H9 (cell line): ENCODE data around the gene FAM193B. TPM values are rescaled to one million over a fixed set of nuclear protein-coding genes. Genes with fewer than 3 reads are reported as not detected.
A peak's percentile ranks its signal among the peaks of the same experiment; 100 is the strongest.

ENCODE experiments used
- DNase-seq: peaks from one replicate; pipeline ENCODE4 v3.0.0-alpha.2; 2017
- H2AFZ ChIP-seq: one replicate; pipeline ENCODE4 v1.6.1; 2013; ENCODE audit warnings: mild to moderate bottlenecking, low read length, control low read depth, moderate library complexity
- H2AK5ac ChIP-seq: 2 replicates; pipeline ENCODE4 v1.6.1; 2013; ENCODE audit warnings: low read length, control low read depth, mixed read lengths; ENCODE audit not compliant: insufficient read length
- H2BK120ac ChIP-seq: one replicate; pipeline ENCODE4 v1.6.1; 2013; ENCODE audit warnings: low read depth, mild to moderate bottlenecking, low read length, control low read depth, inconsistent platforms; ENCODE audit not compliant: poor library complexity, severe bottlenecking
- H2BK12ac ChIP-seq: 2 replicates; pipeline ENCODE4 v1.6.1; 2013; ENCODE audit warnings: low read length, control low read depth, mixed read lengths, low read depth; ENCODE audit not compliant: insufficient read length
- H2BK15ac ChIP-seq: 2 replicates; pipeline ENCODE4 v1.6.1; 2013; ENCODE audit warnings: low read depth, low read length, control low read depth
- H2BK20ac ChIP-seq: one replicate; pipeline ENCODE4 v1.6.1; 2013; ENCODE audit warnings: low read depth, mild to moderate bottlenecking, low read length, control low read depth, inconsistent platforms; ENCODE audit not compliant: poor library complexity, severe bottlenecking
- H2BK5ac ChIP-seq: 2 replicates; pipeline ENCODE4 v1.6.1; 2013; ENCODE audit warnings: low read length, control low read depth, mixed read lengths; ENCODE audit not compliant: insufficient read length
- H3K14ac ChIP-seq: 2 replicates; pipeline ENCODE4 v1.6.1; 2013; ENCODE audit warnings: low read length, control low read depth; ENCODE audit not compliant: insufficient read depth
- H3K18ac ChIP-seq: 2 replicates; pipeline ENCODE4 v1.6.1; 2013; ENCODE audit warnings: low read depth, mild to moderate bottlenecking, mixed read lengths, low read length, control low read depth; ENCODE audit not compliant: insufficient read length
- H3K23ac ChIP-seq: 2 replicates; pipeline ENCODE4 v1.6.1; 2013; ENCODE audit warnings: low read length, control low read depth, mixed read lengths, low read depth; ENCODE audit not compliant: insufficient read length
- H3K23me2 ChIP-seq: 2 replicates; pipeline ENCODE4 v1.6.1; 2013; ENCODE audit warnings: low read depth, mild to moderate bottlenecking, mixed read lengths, low read length, control low read depth; ENCODE audit not compliant: insufficient read length, poor library complexity, severe bottlenecking
- H3K27ac ChIP-seq: 2 replicates; pipeline ENCODE4 v1.5.1; 2013; ENCODE audit warnings: low read length, control low read depth, mixed read lengths, low read depth; ENCODE audit not compliant: insufficient read length
- H3K27me3 ChIP-seq: 2 replicates; pipeline ENCODE4 v1.6.1; 2013; ENCODE audit warnings: low read length, control low read depth, inconsistent platforms; ENCODE audit not compliant: insufficient read depth
- H3K4ac ChIP-seq: 2 replicates; pipeline ENCODE4 v1.6.1; 2013; ENCODE audit warnings: low read depth, mild to moderate bottlenecking, control low read depth, inconsistent platforms, low read length, moderate library complexity
- H3K4me1 ChIP-seq: 2 replicates; pipeline ENCODE4 v1.6.1; 2013; ENCODE audit warnings: low read length, control low read depth, inconsistent platforms; ENCODE audit not compliant: insufficient read depth
- H3K4me2 ChIP-seq: 2 replicates; pipeline ENCODE4 v1.6.1; 2013; ENCODE audit warnings: low read length, control low read depth, mixed read lengths; ENCODE audit not compliant: insufficient read length, insufficient read depth
- H3K56ac ChIP-seq: 2 replicates; pipeline ENCODE4 v1.6.1; 2013; ENCODE audit warnings: low read depth, mild to moderate bottlenecking, mixed read lengths, low read length, control low read depth; ENCODE audit not compliant: insufficient read length
- H3K79me1 ChIP-seq: 2 replicates; pipeline ENCODE4 v1.6.1; 2013; ENCODE audit warnings: low read depth, mild to moderate bottlenecking, moderate library complexity, low read length, control low read depth, inconsistent platforms; ENCODE audit not compliant: insufficient read depth, poor library complexity, severe bottlenecking
- H3K79me2 ChIP-seq: 2 replicates; pipeline ENCODE4 v1.6.1; 2013; ENCODE audit warnings: low read length, control low read depth, inconsistent platforms; ENCODE audit not compliant: insufficient read depth
- H3K9ac ChIP-seq: 2 replicates; pipeline ENCODE4 v1.6.1; 2013; ENCODE audit warnings: low read length, control low read depth, mixed read lengths; ENCODE audit not compliant: insufficient read length; ENCODE audit errors: extremely low read depth
- H3K9me3 ChIP-seq: one replicate; pipeline ENCODE4 v1.6.1; 2013; ENCODE audit warnings: low read depth, low read length, inconsistent platforms; ENCODE audit not compliant: control insufficient read depth
- H3T11ph ChIP-seq: one replicate; pipeline ENCODE4 v1.6.1; 2013; ENCODE audit warnings: mild to moderate bottlenecking, low read length, control low read depth, inconsistent platforms
- H4K20me1 ChIP-seq: one replicate; pipeline ENCODE4 v1.6.1; 2013; ENCODE audit not compliant: control insufficient read depth, insufficient read length, insufficient read depth
- H4K5ac ChIP-seq: 2 replicates; pipeline ENCODE4 v1.6.1; 2013; ENCODE audit warnings: low read depth, mild to moderate bottlenecking, mixed read lengths, low read length, control low read depth; ENCODE audit not compliant: insufficient read length
- H4K8ac ChIP-seq: replicated peaks from 2 replicates; pipeline ENCODE4 v1.6.1; 2013; ENCODE audit warnings: low read length, control low read depth, mixed read lengths, low read depth; ENCODE audit not compliant: insufficient read length
- H4K91ac ChIP-seq: 2 replicates; pipeline ENCODE4 v1.6.1; 2013; ENCODE audit warnings: low read depth, mild to moderate bottlenecking, moderate library complexity, mixed read lengths, low read length, control low read depth; ENCODE audit not compliant: insufficient read length
- H3K27ac Mint-ChIP-seq, 3 experiments: 2 replicates in 2 of 3; 3 replicates in 1 of 3; pipeline ENCODE4 v1.8.0; 2020 to 2021; ENCODE audit warnings: mixed read lengths in 3 of 3, mild to moderate bottlenecking in 1 of 3, moderate library complexity in 1 of 3
- H3K27me3 Mint-ChIP-seq: 2 replicates; pipeline ENCODE4 v1.8.0; 2021; ENCODE audit warnings: low read depth, mild to moderate bottlenecking, moderate library complexity, mixed read lengths
- H3K36me3 Mint-ChIP-seq, 3 experiments: 2 replicates in 2 of 3; 3 replicates in 1 of 3; pipeline ENCODE4 v1.8.0; 2020 to 2021; ENCODE audit warnings: low read depth in 3 of 3, mixed read lengths in 3 of 3; ENCODE audit not compliant: insufficient read depth in 1 of 3
- H3K4me1 Mint-ChIP-seq, 2 experiments: 2 replicates each; pipeline ENCODE4 v1.8.0; 2020; ENCODE audit warnings: mixed read lengths in 2 of 2
- H3K4me3 Mint-ChIP-seq, 2 experiments: 2 replicates in 1 of 2; 3 replicates in 1 of 2; pipeline ENCODE4 v1.8.0; 2020 to 2021; ENCODE audit warnings: mild to moderate bottlenecking in 2 of 2, mixed read lengths in 2 of 2, moderate library complexity in 1 of 2
- H3K9me3 Mint-ChIP-seq, 2 experiments: 2 replicates in 1 of 2; 3 replicates in 1 of 2; pipeline ENCODE4 v1.8.0; 2020; ENCODE audit warnings: mild to moderate bottlenecking in 2 of 2, mixed read lengths in 2 of 2, moderate library complexity in 1 of 2
- CTCF ChIP-seq: fragments of 200-600 bp; sonication (generic); conservative IDR thresholded peaks from 3 replicates; pipeline ENCODE4 v1.8.0; 2021; ENCODE audit warnings: antibody characterized with exemption, mild to moderate bottlenecking
- WGBS: extraction: QIAGEN DNeasy Blood & Tissue Kit; methylation state at CpG from one replicate; pipeline ENCODE4 v1.1.7; 2013; ENCODE audit warnings: missing lambda C conversion rate, low lambda C conversion rate, mixed read lengths; ENCODE audit not compliant: insufficient read length; ENCODE audit errors: extremely low coverage; 5-methylcytosine and 5-hydroxymethylcytosine counted together
- total RNA-seq: library from RNA; stranded (reverse); gene quantifications from 2 replicates; pipeline ENCODE4 v1.2.1, GENCODE V29; 2021

FAM193B gene
- total RNA-seq, 1 experiment from 2014 or later = 71.5 TPM

DNA sequence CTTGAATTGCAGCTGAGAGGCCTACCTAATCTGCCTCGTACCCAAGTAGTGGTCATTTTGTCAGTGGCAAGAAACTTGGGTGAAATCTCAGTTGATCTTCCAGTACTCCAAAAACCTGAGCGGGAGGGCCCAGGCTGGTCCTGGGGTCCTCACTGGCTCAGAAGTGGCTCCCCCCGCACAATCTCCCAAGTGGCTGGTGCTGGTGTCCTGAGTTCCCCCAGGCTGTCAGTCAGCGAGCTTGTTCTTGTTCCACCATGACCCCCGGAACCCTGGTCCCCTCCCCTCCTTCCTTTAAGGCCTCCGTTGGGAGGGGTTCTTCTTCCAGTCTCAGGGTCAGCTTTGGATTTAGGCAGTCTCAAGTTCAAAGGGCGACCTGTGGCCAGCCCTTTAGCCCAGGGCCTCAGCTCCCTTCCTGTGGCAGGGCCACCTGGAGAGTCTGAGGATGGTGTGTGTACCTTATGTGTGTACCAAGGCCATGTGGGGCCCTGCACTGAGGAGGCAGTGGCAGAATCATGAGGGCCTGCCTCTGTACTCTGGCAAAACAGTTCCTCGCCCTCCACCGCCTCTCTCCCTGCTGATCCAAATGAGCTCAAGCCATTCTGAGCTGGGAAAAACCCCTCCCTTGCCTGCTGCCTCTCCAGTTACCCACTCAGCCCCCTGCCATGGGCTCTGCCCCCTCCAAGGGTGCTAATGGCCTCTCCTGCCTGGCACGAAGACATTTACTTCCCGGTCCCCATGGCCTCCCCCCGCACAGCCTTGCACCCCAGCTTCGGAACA, 76.5 kb downstream of the FAM193B start:
- H3K23ac ChIP-seq = no peak overlapping the region
- WGBS = no CpG with 5 or more reads among the region's 13 CpGs

More for the DNA sequence above, 76.5 kb downstream of the FAM193B start:
- no peak overlapping the region for H4K8ac ChIP-seq
- H3K18ac ChIP-seq = no peak overlapping the region
- Mint-ChIP-seq H3K4me3 (peak overlapping the region in 1 of 2 experiments; percentile 29; a peak in 1 of 5 replicates), H3K27me3 (no peaks in the 10 kb centered on the region; the same call in 1 of the 2 replicates), H3K4me1 (peaks cover 27 to 35% of the 10 kb centered on the region in 2 experiments), H3K27ac (peak overlapping the region; percentile 46 to 93 (median 83); a peak in 6 of 7 replicates), H3K9me3 (no peaks in the 10 kb centered on the region), H3K36me3 (peaks cover 10 to 30% (median 23%) of the 10 kb centered on the region in 3 experiments)
- no peaks in the 10 kb centered on the region for H4K20me1 ChIP-seq
- H4K5ac ChIP-seq = no peak overlapping the region
- no peak overlapping the region for H3K56ac ChIP-seq
- no peak for DNase-seq
- H3K27ac ChIP-seq = no peak overlapping the region
- no peaks in the 10 kb centered on the region for H3K23me2 ChIP-seq
- TF ChIP-seq CTCF = no peak
- no peak overlapping the region for H2AFZ ChIP-seq
- no peak overlapping the region for H2BK120ac ChIP-seq
- no peak overlapping the region for H3K14ac ChIP-seq
- H2AK5ac ChIP-seq = no peak overlapping the region
- H2BK20ac ChIP-seq = no peak overlapping the region
- H2BK5ac ChIP-seq = no peak overlapping the region
- H3K9me3 ChIP-seq = no peaks in the 10 kb centered on the region
- no peaks in the 10 kb centered on the region for H3K79me1 ChIP-seq
- no peaks in the 10 kb centered on the region for H3K79me2 ChIP-seq
- H2BK15ac ChIP-seq = no peak overlapping the region
- H3T11ph ChIP-seq = no peak overlapping the region
- H3K4ac ChIP-seq = no peak overlapping the region
- H2BK12ac ChIP-seq = no peak overlapping the region
- no peak overlapping the region for H4K91ac ChIP-seq
- H3K4me2 ChIP-seq = no peak overlapping the region
- peaks cover 10% of the 10 kb centered on the region; the same call in 1 of the 2 replicates for H3K4me1 ChIP-seq
- no peaks in the 10 kb centered on the region for H3K27me3 ChIP-seq
- H3K9ac ChIP-seq = no peak overlapping the region
